GM19328 (cell line): ENCODE results near the gene MBNL2.

Source experiments
- ATAC-seq: cut with Tn5 transposase; IDR thresholded peaks from one replicate; pipeline ENCODE4 v1.9.1; 2021; ENCODE audit warnings: mild to moderate bottlenecking, moderate library complexity; ENCODE audit not compliant: unreplicated experiment

Gene MBNL2

DNA sequence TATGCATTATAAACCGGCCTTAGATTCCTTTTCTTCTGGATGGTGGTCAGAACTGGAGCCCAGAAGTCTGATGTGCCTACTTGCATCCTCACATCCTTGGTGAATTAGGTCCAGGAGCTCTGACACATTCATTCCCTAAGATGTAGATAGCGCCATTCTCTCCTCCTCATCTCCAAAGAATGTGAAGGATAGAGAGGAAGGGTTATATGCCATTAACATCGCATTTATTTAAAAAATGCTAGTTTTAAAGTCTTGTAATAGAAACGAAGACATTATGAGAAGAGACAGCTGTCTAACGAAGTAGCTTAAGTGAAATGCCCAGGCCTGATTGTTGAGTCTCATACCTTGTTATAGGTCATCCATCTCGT is 9.7 kb downstream of the MBNL2 start:
- no peak for ATAC-seq

DNA sequence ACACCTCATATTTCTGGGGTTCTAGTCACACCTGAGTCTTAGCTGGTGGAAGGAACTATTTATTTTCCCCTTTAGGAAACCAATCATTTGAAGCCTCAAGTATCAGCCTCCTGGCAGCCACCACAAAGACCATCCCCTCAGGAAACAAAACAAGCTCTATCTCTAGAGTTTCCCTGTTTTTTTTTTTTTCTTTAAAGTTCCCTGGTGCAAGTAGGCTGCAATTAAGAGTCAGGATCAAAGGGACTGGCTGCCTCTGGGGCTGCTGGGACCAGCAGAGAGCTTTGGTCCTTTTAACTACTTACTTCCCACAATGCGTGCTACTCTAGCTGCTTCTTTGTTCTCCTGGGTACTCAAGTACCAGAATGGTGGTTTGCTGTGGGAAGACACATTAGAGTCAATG is 11.4 kb downstream of the MBNL2 start:
- ATAC-seq, result no peak

DNA sequence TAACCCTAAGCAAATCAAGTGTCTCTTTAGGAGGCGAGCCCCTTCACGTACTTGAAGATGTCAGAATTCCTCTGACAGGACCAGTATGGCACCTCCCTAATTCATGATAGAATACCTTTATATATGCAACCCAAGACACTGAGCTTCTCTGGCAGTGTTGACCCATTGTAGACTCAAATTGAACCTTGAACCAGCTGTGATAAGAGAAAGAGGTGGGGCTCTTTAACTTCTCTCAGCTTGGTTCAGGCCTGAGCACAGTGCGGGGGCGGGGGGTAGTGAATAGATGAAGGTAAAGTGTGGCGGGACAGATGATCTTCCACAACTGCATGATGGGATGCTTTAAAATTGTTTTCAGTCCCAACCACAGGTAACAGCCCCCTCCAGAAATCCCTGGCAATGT is 12.1 kb downstream of the MBNL2 start:
- no peak for ATAC-seq

DNA sequence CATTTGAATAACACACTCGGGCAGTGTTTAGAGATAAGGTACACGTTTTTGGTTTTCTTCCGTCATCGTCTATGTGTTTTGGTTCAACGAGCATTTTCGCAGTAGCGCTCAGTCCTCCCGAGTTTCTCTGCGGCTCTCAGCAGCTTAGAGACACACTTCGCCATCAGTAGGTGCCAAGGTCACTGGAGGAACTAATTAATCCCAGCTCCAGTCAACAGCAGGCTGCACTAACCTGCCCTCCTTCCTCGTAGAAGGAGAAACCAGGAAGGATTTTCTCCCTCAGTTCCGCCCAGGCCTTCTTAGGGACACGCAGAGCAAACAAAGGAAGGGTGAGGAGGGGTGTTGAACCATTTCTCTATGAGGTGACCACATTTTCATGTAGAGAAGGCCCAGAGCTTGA is 12.6 kb downstream of the MBNL2 start:
- no peak for ATAC-seq

DNA sequence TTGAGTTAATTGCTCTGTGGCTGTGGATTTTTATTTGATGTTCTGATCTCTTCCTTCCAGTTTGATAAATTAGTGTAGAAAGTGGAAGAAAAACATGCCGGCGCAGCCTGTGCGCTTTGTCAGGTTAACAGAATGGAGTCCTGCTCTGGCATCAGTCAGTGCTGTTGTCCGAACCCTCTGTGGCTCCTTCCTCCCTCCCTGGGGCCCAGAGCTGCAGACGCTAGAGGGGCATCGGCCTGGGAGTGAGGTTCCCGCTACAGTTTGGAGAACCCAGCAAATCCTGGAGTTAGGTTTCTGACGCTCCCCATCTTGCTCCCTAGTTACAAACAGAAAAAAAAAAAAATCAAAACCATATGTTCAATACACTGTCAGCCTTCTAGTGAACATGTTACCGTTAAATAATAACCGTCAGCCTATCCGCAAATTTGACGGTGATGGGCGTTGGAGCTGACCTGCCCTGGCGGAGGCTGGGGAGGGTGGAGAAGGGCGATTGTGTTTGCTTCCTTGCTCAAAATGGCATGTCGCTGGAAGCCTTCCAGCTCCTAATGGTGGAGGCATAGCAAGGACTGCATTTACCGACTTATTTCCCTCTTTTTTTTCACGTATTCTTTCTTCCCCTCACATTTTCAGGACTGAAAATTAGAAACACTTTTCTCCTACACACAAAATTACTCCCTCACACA is 13.6 kb downstream of the MBNL2 start:
- no peak for ATAC-seq

DNA sequence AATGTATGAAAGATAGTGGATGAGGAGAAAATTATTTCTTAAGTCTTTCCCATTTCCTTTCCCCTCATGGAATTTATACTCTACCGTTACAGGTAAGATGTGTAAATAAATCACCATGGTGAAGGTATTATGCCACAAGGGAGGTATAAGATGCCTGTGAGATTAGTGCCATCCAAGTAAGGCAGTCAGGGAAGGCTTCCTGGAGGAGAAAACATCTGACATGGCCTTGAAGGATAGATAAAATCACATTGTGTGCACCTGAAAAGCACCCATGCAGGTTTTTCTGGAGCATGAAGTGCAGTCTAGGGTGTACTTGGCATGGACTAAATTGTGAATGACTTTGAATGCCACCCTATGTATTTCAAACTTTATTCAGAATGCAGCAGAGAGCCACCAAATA is 15.3 kb downstream of the MBNL2 start:
- ATAC-seq, result no peak

DNA sequence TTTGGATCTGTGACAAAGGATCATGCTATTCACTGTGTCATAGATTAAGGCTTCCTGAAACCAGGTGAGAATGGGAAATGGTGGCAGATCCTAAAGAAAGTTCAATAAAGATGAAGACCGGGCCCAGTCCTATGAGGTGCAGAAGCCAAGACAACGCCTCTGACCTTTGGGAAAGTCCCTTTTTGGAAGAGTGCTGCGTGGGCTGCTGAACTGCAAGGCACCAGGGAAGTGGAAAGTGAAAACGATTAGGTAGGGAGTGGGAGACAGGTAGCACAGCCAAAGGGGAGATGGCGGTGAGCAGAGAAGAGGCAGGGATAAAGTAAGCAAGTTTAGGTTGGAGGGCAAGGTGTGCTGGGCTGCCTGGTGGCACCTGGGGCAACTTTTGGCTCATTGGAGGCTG is 16.3 kb downstream of the MBNL2 start:
- no peak for ATAC-seq

DNA sequence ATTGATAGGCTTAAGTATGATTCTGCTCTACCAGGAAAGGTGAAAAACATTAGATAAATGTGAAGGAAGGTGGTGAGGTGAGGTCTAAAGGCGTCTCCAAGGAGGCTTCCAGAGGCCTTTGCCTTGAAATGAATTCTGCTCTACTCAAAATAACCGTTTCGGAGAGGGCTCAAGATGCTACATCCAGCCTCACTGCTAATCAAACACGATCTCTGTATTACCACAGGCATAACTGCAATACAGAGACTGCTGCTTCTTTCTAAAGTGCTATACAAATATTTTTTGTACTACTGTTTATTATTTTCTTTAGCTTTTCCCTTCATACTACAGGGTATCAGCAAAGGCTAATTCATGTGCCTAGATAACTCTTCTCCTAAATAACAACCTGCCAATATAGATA is 16.8 kb downstream of the MBNL2 start:
- no peak for ATAC-seq

DNA sequence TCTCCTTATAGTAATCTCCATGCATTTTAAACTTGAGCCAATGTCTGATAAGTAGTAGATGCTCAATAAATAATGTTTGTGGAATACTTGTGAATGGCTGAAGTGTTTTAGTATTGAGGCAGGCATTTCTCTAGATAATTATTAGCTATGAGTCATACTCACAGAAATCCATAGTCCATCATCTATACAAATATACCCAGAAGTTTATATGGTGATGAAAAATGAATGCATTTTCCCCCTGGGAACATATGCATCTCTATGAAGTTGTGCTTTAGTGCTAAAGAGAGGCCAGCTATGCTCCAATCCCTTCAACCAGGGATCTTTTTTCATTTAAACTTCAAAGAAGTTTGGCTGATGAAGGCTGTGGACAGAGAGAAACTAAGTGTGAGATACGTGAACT is 17.2 kb downstream of the MBNL2 start:
- no peak for ATAC-seq

DNA sequence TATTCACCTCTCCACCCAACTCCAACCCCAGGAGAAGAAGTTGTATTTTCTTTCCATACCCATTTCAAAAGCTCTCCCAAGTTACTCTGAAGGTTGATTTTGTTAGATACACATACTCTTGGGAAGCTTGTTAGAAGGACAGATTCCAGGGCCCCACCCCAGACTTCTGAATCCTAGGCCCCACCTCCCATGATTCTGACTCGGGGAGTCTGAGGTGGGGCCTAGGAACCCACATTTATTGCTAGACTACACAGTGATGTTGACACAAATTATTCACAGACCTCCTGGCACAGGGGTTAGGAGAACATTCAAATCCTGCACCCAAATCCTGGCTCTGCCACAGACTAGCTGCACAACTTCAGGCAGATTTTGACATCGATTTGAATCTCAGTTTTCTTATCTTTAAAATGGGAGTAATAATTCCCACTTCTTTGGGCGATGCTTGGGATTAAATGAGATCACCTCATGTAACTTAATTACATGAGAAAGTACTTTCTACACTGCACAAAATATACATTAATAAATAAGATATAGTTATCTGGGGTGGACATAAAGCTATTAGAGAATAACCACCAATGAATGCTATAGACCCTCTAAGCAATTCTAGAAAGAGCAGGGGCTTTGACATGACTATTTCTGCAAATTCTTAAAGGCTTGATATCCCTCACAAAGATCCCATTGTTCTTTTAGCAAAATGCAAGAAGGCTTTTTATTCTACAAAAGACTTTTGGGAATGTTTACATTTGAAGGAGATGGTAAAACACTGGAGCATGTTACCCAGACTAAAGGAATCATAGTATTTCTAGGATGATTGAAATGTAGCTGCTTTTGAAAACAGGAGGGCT is 18.0 kb downstream of the MBNL2 start:
- ATAC-seq, result no peak

DNA sequence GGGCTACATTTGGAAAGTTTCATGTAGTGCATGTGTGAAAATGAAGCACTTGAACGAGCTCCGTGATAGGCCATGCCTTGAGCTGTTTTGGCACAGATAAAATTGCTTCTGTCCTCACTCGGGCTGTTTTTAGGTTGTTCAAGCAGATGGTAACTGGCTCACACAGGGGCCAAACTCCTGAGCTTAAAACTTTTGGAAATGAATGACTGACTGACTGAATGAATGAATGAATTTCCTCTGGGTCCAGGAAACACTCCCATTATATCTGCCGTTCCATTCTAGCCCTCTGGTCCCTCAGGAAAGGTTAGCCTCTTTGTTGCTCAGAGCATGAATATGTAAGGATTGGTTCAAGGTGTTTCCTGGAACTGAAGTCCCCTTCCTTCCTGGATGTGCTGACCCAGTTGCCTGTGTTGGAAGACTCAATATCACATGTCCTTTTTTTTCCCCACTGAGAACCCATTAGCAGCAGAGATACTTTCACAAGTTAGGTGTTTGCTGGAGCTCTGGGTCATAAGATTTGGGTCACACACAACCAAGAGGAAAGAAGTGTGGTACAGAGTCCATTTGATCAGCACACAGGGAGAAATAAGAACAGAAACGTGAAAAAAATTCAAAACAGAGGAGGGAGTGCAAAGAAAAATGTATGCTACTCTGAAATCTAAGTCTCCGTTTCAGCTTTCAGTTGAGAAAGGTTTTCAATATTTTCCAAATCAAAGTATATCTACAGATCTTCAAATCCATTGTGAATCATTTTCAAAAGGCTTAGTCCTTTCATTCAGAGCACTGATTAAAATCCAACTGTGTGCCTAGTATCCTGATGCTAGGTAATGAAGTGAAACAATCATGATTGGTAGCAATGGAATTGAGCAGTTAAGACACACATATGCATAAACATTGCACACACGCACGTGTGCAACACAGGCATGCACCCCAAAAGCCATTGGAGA is 18.9 kb downstream of the MBNL2 start:
- no peak for ATAC-seq

DNA sequence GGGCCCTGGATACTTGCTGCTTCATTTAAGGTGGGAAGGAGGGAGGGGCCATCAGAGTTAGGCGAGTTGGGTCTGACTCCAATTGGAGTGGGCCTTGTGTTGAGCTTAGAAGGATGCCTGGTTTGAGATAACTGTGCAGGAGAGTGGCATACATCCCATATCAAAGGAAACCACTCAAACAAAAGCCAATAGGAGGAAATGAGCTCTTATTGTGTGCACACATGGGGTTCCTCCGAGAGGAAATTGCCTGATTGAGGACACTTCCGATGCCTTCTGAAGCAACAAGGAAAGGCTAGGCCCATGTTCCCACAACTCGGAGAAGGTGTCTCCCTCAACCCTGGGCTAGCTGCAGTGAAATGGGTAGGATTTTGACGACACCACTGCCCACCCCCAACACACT is 19.6 kb downstream of the MBNL2 start:
- ATAC-seq, result no peak

DNA sequence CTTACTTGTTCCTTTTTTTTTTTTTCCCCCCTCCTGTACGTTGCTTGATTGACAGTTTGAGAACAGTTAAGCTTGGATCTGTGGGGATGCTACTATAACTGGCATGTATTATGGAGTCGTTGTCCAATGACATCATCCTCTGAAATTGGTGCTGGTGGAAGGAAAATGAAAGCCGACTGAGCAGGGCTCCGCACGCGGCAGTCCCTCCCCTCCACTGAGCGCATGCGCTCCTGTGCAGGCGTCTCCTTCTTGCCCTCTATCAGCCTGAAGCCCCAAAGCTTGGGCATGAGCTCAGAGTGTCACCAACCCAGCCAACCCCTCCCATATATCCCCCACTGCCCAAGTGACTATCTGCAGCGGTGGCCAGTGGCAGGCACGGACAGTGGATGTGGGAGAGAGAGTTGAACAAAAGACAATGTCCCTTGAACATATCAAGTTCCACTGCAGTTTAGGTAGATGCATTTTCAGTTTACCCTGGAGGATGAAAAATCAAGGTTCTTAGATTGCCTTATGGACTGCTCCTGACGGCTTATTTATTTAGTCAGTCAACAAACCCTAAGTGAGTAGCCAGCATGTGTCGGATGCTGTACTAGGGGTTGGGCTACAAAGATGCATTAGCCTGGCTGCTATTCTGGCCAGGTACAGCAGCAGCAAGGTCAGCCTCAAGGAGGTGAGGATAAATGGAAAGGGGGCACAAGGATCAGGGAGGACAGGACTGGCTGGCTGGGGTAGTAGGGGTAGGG is 20.8 kb downstream of the MBNL2 start:
- no peak for ATAC-seq

DNA sequence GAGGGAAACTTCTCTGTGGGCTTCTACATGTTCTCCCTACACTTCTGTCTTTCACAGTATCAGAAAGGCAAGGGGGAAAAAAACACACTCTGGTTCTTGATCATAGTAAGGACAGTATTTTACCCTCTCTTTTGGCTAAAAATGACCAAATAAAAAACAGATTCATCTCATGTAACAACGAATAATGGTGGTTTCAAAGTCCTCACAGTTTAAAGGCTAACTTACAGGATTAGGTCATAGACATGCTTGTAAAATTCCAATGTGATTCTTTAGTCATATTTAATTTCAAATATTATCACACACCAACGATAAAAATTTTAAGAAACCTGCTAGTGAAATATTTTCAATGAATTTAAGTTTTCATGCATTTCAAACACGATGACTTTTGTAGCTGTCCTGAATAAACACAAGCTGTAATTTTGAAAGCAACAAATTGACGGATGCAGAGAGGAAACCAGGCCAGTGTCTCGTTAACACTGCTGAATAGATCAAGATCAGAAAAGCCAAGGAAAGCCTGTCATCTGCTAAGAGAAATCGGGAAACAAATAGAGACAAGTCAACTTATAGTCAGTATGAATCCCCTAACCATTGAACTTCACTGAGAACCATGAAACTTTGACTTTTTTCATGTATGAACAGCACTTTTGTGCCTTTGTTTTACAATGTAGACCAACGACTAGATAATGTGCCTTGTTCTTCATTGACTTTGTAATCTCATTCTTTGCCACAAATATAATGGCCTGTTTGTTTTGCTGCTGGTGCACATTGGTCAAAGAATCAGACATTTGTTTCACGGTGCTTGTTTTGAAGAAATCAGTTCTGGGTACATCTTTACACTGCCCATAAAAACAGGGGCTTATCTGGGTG is 22.0 kb downstream of the MBNL2 start:
- ATAC-seq, result no peak

DNA sequence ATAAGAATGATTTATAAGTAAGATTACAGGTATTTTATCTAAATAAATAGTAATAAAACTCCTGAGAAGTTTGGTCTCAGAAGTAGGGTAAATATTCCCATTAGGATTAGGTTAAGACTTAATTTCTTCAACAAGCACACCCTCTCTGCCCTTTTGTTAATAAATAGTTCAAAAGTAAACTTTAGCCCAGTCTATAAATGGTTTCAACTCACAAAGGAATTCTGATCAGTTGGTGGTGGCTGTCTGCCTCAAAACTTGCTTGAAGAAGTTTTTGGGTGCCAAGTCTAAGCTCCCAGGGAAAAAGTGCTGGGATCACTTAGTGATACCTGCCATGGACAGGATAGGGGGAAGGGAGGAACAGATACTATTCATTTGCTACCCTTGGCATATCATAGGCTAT is 22.9 kb downstream of the MBNL2 start:
- ATAC-seq, result no peak

DNA sequence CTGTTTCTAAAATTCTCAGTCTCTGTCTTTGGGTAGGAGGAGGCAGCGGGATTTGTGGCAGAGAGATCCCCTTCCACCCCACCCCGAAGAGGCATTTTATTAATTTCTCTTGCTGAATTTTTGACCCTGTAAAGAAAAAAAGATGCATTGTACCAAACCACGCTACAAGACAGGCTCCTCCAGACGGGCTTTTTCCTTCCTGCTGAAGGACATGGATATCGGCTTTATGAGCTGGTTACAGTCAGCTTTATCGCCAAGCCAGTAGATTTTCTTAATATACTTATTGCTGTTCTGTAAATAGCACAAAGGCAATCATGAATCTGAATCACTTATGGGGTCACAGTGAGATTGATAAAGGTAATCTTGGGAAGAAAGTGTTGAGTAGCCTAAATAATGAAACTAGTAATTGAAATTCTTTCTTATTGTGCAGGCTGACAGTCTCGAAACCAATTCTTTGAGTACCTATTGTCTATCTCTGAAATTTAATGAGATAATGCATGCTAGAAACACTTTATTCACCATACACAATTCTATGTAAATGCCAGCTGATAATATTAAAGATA is 24.5 kb downstream of the MBNL2 start:
- ATAC-seq, result no peak

DNA sequence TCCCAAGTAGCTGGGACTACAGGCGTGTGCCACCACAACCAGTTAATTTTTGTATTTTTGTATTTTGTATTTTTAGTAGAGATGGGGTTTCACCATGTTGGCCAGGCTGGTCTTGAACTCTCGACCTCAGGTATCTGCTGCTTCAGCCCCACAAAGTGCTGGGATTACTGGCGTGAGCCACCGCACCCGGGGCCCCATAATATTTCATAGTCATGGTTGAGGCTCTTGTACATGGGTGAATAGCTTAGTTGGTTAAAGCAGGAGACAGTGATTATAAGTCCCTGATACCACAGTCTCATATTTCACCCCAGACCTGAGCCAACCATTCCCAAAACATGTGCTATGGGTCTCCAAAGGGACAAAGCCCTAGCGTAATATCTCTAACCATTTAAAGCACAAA is 26.1 kb downstream of the MBNL2 start:
- no peak for ATAC-seq

DNA sequence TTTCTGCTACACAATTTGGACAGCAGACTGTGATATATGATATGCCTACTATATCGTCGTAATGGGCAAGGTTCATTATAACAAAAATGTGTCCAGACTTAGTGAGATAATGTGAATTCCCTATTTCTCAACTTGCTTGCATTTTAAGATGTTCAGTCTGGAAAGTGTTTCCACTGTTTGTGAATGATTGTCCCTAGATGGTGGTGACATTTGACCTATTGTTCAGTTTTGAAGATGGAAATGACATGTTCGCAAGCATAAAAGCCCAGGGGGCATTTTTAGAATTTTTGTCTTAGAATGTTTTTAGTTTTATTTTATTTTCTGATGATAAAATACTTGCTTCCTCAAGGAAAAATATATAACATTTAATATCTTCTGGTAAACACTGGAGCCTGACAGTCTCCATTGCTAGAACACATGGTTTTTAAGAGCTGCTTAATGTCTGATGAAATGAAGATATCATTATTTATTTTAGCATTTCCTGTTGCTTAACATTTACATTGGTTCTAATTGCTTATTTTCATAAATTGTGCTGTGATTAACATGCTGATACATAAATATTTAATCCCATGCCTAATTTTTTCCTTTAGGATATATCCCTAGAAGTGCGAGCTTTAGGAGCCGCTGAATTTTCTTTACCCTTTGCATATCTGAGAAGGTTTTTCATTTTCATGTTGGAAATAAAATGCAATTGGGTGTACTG is 27.1 kb downstream of the MBNL2 start:
- no peak for ATAC-seq
